ENCODE results near the gene RFLNA.

GRCh38 chr12:124316257-124316900 lies 21.5 kb downstream of the RFLNA start:
- TF ChIP-seq CTCF (IDR thresholded peaks at IDR 0.05; ENCODE audit: low read depth, low read length) (no peak), EZH2phosphoT487 (IDR thresholded peaks at IDR 0.05; ENCODE audit: low read depth) (no peak)
